Osteocyte (in vitro differentiated cells): ENCODE data around the gene CFAP77. TPM values are rescaled to one million over a fixed set of nuclear protein-coding genes. Genes with fewer than 3 reads are reported as not detected.

Source experiments
- DNase-seq: peaks from one replicate; pipeline ENCODE4 v3.0.0; 2021; ENCODE audit warnings: mixed read lengths; ENCODE audit not compliant: unreplicated experiment; ENCODE audit errors: extremely low spot score
- H3K27ac Mint-ChIP-seq: one replicate; pipeline ENCODE4 v1.8.0; 2021; ENCODE audit warnings: mild to moderate bottlenecking, mixed read lengths; ENCODE audit not compliant: unreplicated experiment
- H3K27me3 Mint-ChIP-seq: one replicate; pipeline ENCODE4 v1.8.0; 2021; ENCODE audit warnings: mixed read lengths; ENCODE audit not compliant: unreplicated experiment
- H3K36me3 Mint-ChIP-seq: one replicate; pipeline ENCODE4 v1.8.0; 2021; ENCODE audit warnings: mixed read lengths; ENCODE audit not compliant: unreplicated experiment
- H3K4me1 Mint-ChIP-seq: one replicate; pipeline ENCODE4 v1.8.0; 2021; ENCODE audit warnings: mixed read lengths; ENCODE audit not compliant: unreplicated experiment
- H3K4me3 Mint-ChIP-seq: one replicate; pipeline ENCODE4 v1.8.0; 2021; ENCODE audit warnings: mild to moderate bottlenecking, moderate library complexity, mixed read lengths; ENCODE audit not compliant: unreplicated experiment
- H3K9me3 Mint-ChIP-seq: one replicate; pipeline ENCODE4 v1.8.0; 2021; ENCODE audit warnings: mixed read lengths; ENCODE audit not compliant: unreplicated experiment
- total RNA-seq: library from RNA; stranded (reverse); gene quantifications from 2 replicates; pipeline ENCODE4 v1.2.1, GENCODE V29; 2021
- TF ChIP-seq, protein P1 (sequence below): fragments of 200-600 bp; sonication (generic); IDR thresholded peaks from 2 replicates; pipeline ENCODE4 v1.5.0; 2021; ENCODE audit warnings: antibody characterized with exemption, mild to moderate bottlenecking, moderate library complexity

Gene CFAP77
- total RNA-seq, 1 donor from 2014 or later: 0.48 TPM

DNA sequence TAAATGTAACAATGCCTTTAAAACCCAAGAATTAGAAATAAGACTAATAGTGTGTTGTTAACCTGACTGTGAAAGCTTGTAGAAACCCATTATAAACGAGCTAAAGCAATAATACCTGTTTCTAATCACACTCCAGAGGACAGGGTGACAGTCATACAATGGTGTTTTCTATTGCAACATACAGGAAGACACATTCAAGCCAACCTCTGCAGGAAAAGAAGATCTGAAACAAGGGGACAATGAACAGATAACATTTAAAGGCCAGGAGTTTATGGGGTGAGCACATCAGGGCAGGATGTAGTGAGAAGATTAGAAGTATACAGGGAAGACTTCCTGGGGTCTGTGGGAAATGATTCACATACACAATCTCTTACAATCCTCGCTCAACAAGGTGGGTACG, 186.2 kb downstream of the CFAP77 start:
- Mint-ChIP-seq H3K9me3 (no peaks in the 10 kb centered on the region), H3K4me1 (peaks cover under 1% of the 10 kb centered on the region), H3K4me3 (no peak overlapping the region), H3K27me3 (peaks cover 14% of the 10 kb centered on the region), H3K27ac (no peak overlapping the region), H3K36me3 (peaks cover 34% of the 10 kb centered on the region)
- no peak for DNase-seq
- TF ChIP-seq, protein P1, sequence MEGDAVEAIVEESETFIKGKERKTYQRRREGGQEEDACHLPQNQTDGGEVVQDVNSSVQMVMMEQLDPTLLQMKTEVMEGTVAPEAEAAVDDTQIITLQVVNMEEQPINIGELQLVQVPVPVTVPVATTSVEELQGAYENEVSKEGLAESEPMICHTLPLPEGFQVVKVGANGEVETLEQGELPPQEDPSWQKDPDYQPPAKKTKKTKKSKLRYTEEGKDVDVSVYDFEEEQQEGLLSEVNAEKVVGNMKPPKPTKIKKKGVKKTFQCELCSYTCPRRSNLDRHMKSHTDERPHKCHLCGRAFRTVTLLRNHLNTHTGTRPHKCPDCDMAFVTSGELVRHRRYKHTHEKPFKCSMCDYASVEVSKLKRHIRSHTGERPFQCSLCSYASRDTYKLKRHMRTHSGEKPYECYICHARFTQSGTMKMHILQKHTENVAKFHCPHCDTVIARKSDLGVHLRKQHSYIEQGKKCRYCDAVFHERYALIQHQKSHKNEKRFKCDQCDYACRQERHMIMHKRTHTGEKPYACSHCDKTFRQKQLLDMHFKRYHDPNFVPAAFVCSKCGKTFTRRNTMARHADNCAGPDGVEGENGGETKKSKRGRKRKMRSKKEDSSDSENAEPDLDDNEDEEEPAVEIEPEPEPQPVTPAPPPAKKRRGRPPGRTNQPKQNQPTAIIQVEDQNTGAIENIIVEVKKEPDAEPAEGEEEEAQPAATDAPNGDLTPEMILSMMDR: no peak

GRCh38 chr9:132597073-132597775, 187.2 kb downstream of the CFAP77 start:
- Mint-ChIP-seq H3K36me3 (peaks cover 34% of the 10 kb centered on the region), H3K27ac (no peak overlapping the region), H3K4me1 (no peaks in the 10 kb centered on the region), H3K4me3 (no peak overlapping the region), H3K27me3 (peaks cover 4% of the 10 kb centered on the region), H3K9me3 (no peaks in the 10 kb centered on the region)
- DNase-seq: no peak
- TF ChIP-seq, protein P1: no peak

DNA sequence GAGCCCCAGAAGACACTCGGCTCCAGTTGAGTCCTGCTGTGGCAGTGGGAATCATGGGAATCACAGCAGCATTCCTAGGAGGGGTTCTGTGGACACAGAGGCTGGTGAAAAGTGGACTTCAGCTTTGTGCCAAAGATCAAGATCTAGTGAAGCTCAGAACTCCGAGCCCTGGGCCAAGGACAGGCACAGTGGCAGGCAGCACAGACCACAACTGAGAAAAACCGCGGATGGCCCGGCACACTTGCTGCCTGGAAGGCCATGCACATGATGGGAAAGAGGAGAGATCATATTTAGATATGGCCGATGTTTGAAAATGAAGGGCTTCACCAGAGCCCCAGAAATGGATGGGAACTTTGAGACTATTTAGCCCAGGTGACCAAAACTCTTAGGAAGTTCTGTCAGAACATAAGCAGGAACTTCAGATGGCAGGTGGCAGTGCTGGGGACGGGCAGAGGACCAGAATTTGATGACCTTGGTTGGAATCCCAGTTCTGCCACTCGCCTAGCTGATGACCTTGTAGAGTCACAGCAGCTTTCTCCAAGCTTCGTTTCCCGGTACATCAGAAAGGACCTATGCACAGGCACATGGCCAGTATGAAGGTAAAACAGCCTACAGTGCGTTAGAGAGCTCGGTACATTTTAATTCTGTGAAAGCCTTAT, 190.4 kb downstream of the CFAP77 start:
- Mint-ChIP-seq H3K9me3 (no peaks in the 10 kb centered on the region), H3K27me3 (no peaks in the 10 kb centered on the region), H3K4me1 (no peaks in the 10 kb centered on the region), H3K27ac (no peak overlapping the region), H3K36me3 (peaks cover 27% of the 10 kb centered on the region), H3K4me3 (no peak overlapping the region)
- DNase-seq: no peak
- TF ChIP-seq, protein P1: no peak

DNA sequence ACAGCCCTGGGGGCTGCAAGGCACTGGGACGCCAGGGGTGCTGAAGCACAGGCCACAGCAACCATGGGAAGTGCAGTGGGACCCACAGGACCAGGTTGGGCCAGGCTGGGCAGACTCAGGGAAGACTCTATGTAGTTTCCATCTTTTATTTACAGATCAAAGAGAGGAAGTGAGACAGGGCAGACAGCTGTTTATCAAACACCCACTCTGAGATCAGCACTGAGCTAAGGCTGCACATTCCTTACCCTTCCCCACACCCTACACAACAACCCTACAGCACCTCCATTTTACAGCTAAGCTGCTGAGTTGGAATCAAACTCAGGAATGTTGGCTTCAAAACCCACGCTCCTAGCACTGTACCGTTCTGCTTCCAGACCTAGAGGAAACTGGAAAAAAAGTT, 192.2 kb downstream of the CFAP77 start:
- DNase-seq: no peak
- Mint-ChIP-seq H3K4me1 (no peaks in the 10 kb centered on the region), H3K36me3 (peaks cover 26% of the 10 kb centered on the region), H3K4me3 (no peak overlapping the region), H3K9me3 (no peaks in the 10 kb centered on the region), H3K27me3 (no peaks in the 10 kb centered on the region), H3K27ac (no peak overlapping the region)
- TF ChIP-seq, protein P1: no peak

- Mint-ChIP-seq H3K9me3 (no peaks in the 10 kb centered on the region), H3K36me3 (peaks cover 23% of the 10 kb centered on the region), H3K27ac (no peak overlapping the region), H3K4me3 (no peak overlapping the region), H3K27me3 (no peaks in the 10 kb centered on the region), H3K4me1 (no peaks in the 10 kb centered on the region)
- TF ChIP-seq, protein P1: no peak
- no peak for DNase-seq
These were observed 195.4 kb downstream of the CFAP77 start for GRCh38 chr9:132605387-132605786.
